ENCODE measurements around the gene TYROBP.
"Not testable (repeated sequence)": the region's sequence is repeated elsewhere in the genome, so short reads cannot be mapped to it uniquely, and the experiment has no call there.

The TYROBP gene

DNA sequence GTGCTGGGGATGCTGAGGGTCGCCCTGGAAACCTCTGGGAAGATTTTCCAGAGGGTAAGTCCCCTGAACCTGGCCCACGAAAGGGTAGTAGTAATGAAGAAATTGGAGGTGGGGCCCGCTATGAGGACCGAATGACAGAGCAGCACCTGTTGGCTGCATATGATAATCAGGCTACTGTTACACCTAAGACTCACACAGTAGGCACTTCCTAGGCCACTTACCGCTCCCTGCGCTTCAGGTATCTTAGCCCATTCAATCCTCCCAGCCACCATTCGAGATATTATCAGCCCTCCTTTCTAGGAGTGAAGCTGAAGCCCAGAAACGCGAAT lies 23.7 kb upstream of the TYROBP start:
- DNase-seq (ENCODE audit: low spot score), result no peak

DNA sequence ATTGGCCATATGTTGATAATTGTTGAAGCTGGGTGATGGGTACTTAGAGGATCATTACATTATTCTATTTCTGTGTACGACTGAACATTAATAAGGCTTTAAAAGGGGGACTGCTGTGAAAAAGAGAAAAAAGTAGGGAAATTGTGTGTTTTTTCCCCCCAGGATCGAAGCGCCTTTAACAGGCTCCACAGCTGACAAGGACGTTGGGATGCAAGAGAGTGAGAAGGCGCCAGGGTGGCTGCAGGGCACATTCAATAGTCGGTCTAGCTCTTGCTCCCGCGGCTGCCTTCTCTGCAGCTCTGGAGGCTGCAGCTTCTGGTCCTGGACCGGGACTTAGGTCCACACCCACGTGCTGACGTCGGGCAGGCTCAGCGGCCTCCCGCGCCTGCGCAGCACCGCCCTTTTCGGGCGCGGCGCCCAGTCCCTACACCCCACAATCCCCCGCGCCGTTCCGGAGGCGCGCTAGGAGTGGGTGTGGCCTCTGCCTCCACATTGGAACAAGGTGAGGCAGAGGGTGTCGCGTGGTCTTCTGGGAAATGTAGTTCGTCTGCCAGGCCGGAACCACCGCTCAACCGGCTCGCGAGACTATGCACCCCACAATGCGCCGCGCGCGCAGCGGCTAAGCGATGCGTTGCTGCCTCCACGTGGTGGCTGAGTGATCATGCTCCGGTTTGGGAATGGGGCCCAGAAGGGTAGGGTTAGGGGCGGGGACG lies 23.2 kb upstream of the TYROBP start:
- DNase-seq (ENCODE audit: low spot score), result peak; percentile 100

DNA sequence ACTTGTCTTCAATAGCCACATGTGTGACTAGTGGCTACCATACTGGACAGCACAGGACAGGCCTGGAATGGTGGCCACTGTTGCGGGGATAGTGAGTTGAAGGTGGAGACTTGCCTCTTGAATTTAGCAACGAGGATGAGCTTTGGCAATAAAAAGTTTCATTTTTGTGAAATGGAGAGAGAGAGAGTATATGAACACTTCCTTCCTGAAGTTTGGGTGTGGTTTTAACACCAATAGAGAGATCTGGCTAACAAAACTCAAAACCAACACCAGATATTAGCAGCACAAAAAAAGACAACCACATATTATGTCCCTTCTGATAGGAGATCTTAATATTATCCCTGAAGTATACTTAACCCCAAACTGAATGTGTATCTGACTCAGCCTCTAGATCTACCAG lies 21.8 kb upstream of the TYROBP start:
- DNase-seq (ENCODE audit: low spot score), result no peak

DNA sequence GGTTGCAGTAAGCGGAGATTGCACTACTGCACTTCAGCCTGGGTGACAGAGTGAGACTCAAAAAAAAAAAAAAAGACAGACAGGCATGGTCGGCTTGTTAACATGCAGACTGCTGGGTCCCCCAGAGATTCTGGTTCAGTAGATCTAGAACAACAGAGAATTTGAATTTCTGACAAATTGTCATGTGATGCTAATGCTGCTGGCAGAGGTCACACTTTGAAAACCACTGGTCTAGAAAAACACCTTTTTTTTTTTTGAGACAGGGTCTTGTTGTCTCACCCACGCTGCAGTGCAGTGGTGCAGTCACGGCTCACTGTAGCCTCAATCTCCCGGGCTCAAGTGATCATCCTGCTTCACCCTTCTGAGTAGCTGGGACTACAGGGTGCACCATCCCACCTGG lies 20.4 kb upstream of the TYROBP start:
- DNase-seq (ENCODE audit: low spot score), result no peak

GRCh38 chr19:35925501-35925900 lies 17.4 kb upstream of the TYROBP start:
- DNase-seq (ENCODE audit: low spot score), result no peak

GRCh38 chr19:35921012-35921411 lies 12.9 kb upstream of the TYROBP start:
- DNase-seq (ENCODE audit: low spot score), result no peak

DNA sequence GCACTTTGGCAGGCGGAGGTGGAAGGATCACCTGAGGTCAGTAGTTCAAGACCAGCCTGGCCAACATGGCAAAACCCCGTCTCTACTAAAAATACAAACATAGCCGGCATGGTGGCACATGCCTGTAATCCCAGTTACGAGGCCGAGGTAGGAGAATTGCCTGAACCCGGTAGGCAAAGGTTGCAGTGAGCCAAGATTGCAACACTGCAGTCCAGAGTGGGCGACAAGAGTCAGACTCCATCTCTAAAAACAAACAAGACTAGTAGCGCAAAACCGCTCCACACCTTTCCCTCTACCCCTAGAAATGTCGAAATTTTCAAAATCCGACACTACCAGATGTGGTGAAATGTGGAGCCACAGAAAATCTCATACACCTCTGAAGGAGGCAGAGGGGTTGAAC lies 11.2 kb upstream of the TYROBP start:
- DNase-seq (ENCODE audit: low spot score), result no peak

GRCh38 chr19:35915443-35915842 lies 7.3 kb upstream of the TYROBP start:
- DNase-seq (ENCODE audit: low spot score), result no peak

GRCh38 chr19:35913589-35913988 lies 5.5 kb upstream of the TYROBP start:
- no peak for DNase-seq (ENCODE audit: low spot score)

DNA sequence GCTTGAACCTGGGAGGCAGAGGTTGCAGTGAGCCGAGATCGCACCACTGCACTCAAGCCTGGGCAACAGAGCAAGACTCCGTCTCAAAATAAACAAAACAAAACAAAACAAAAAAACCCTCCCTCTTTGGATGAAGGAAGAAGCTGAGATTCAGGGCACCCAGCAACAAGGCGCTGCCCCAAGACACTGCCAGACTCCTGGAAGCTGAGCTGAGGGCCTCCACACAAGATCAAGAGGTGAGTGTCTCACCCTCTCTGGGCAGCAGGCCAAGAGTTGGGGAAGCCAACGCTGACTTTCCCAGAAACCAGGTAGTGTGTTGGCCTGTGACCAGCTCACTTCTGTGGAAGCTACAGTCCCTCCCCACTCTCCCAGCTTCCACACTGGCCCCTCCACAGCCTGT lies 3.7 kb upstream of the TYROBP start:
- no peak for DNase-seq (ENCODE audit: low spot score)

GRCh38 chr19:35911173-35911572 lies 3.1 kb upstream of the TYROBP start:
- no peak for DNase-seq (ENCODE audit: low spot score)

DNA sequence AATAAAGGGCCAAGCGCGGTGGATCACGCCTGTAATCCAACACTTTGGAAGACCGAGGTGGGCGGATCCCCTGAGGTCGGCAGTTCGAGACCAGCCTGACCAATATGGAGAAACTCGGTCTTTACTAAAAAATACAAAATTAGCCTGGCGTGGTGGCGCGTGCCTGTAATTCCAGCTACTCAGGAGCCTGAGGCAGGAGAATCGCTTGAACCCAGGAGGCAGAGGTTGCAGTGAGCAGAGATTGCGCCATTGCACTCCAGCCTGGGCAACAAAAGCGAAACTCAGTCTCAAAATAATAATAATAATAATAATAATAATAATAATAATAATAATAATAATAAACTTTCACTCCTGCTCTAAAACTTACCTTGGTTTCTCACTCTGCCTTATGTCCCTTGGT lies 2.3 kb upstream of the TYROBP start:
- not testable (repeated sequence) for DNase-seq (ENCODE audit: low spot score)

- no peak for DNase-seq (ENCODE audit: low spot score)
Measured at GRCh38 chr19:35909684-35910035, 1.6 kb upstream of the TYROBP start.

DNA sequence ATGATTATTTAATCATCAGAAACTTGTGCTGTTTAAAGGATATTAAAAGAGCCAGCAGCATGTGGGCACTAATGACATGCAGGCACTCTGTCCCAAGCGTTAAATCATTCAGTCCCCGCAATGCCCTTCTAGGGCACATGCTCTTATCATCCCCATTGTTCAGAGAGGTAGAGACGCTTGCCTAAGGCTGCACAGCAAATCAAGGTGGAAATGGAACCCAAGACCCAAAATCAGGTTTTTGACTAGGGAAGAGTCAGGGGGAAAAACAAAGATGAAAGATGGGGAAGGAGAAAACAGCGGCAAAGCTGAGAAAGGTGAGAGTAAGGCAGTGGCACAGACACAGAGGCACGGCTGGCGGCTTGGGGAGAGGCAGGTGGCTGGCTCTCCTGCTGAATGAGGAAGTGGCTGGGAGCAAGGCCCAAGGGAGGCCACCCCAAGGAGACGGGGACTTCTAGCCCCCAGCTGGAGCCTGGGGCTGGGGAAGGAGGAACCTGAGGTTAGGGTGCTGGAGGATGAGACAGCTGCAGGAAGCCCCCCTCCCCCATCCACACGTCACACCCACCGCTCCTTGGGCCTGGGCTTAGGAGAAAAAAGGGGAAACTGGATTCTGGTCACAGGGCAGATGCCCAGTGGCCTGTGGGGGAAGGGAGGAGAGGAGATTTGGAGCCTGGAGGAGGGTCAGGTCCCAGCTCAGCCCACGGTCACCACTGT lies 1.0 kb upstream of the TYROBP start:
- DNase-seq (ENCODE audit: low spot score), result no peak

DNA sequence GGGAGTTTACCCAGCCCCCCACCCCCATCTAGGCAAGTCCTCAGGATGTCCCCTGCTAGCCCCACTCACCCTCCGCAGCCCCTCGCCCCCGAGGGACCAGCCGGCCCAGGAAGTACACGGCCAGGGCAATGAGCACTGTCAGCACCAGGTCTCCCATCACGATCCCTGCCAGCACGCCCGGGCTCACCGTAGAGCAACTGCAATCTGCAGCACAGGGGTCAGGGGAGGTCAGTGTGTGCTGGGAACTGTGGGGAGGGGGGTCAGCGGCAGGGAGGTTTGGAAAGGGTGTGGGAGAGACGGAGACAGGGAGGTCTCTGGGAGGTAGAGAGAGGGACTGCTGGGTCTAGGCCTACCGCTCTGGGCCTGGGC lies 734 bp downstream of the TYROBP start:
- no peak for DNase-seq (ENCODE audit: low spot score)

- no peak for DNase-seq (ENCODE audit: low spot score)
Measured at GRCh38 chr19:35905178-35905727, 2.8 kb downstream of the TYROBP start.

- DNase-seq (ENCODE audit: low spot score), result no peak
Measured at GRCh38 chr19:35904311-35905068, 3.6 kb downstream of the TYROBP start.

DNA sequence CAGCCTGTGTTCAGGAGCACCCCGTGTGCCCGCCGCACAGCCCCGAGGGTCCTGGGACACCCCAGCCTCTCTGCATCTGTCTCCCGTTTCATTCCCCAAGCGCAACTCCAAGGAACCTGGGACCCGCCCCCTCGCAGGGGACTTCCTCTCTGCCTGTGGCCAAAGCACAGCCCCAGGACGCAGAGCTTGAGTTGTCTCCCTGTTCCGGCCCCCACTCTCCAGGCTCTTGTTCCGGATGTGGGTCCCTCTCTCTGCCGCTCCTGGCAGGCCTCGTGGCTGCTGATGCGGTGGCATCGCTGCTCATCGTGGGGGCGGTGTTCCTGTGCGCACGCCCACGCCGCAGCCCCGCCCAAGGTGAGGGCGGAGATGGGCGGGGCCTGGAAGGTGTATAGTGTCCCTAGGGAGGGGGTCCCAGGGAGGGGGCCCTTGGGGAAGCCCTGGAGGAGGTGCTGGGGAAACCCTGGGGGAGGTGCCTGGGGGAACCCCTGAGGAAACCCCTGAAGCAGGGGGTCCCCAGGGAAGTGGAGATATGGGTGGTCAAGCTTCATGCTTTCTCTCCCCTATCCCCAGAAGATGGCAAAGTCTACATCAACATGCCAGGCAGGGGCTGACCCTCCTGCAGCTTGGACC lies 4.4 kb downstream of the TYROBP start:
- DNase-seq (ENCODE audit: low spot score), result peak; percentile 91

DNA sequence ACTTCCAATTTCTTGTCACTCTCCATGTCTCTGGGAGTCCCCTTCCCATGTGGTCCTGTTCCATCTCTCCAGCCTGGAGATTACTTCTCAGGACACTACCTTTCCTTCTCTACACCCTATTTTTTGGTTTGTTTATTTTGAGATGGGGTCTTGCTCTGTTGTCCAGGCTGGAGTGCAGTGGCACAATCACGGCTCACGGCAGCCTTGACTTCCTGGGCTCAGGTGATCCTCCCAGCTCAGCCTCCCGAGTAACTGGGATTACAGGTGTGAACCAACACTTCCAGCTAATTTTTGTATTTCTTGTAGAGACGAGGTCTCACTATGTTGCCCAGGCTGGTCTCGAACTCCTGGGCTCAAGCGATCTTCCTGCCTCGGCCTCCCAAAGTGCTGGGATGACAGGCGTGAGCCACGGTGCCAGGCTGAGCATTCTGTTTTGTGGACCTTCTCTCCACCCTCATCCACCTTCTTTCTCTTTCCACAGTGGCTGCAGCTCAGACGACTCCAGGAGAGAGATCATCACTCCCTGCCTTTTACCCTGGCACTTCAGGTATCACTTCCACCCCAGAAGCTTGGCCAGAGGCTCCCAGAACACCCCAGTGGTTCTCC lies 5.1 kb downstream of the TYROBP start:
- DNase-seq (ENCODE audit: low spot score), result no peak

GRCh38 chr19:35901854-35902661 lies 6.0 kb downstream of the TYROBP start, which contains the start of gene HCST:
Gene HCST, plus strand, starts transcription at chr19:35902529. Its CDS starts 65 bp downstream, at chr19:35902594.
- DNase-seq (ENCODE audit: low spot score), result peak; percentile 66

DNA sequence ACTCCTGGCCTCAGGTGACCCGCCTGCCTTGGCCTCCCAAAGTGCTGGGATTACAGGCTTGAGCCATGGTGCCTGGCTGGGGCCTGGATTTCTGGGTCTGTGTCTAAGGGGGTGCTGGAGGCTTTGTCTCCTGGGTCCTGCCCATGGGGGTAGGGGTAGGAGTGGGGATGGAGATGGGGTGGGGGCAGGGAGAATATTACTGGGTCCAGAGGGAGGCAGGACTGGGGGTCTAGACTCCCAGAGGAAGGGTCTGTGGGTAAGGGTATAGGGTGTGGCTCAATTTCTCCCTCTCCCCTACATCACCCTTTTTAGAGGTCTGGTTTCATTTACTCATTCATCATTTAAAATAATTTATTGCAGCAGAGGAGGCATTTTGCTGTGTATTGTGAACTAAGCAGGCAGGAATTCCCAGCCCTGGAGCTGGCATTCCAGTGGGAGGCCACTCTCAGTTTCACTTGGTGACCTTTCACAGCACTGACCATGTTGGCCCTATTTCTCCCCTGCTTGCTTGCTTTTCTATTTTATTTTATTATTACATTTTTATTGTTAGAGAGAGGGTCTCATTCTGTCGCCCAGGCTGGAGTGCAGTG lies 6.9 kb downstream of the TYROBP start:
- DNase-seq (ENCODE audit: low spot score), result peak; percentile 47
